ENCODE measurements around the gene IGFBP3.

The IGFBP3 gene

DNA sequence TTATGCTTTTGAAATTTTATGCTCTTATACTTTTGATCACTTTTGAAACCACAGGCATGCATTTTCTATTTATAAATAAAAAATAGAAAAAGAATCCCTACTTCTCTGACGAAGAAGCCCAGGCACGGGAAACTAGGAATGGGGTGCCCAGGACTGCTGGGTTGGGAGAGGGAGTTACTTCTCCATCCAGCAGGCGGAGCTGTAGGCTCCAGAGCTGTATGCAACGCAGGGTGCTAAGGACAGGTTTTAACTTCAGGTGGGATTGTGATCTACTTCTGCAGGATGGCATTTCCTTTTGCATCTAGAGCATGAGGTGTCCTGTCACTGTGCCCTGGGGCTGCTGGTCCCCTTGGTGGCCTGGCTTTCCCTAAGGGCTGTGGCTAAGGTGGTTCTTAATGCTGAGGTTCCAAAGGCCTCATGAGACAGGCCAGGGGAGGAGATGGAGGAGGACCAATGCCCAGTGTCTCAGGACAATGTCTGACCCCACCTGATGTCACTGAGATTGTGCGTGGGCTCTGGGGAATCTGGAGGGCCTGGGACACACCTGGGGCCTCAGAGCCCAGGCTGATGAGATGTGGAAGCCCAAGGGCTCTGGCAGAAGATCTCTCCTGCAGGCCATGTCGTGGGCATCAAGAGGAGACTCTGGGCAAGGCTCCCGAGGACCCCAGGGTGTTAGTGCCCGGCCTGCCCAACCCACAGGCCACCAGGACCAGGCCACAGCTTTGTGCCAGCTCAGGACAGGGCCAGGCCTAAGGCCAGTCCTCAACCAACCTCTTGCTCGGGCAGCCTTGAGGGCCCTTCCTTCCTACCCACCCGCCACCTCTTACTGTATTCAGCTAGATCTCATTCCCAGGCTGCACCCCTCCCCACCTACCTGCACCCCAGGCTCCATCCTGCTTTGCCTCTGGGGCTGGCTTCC, 48.7 kb downstream of the IGFBP3 start:
- no peak for DNase-seq (ENCODE audit: low read depth)

DNA sequence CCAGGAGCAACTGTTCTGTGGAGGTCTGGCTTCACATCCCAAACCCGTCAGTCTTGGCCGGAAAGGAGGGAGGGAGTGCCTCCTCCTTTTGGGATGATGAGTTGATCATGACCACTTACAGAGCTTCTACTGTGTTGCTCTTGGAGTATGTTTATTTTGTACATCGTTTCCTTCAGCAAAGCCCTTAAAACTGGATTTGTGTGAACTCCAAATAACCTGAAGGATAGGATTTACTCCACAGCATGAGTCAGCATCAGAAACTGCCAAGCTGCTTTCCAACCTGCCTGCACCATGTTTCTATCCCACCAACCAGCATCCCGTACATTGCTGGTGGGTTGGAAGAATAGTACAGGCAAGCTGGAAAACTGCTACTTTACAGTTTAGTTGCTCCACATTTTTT, 51.6 kb downstream of the IGFBP3 start:
- no peak for DNase-seq (ENCODE audit: low read depth)

DNA sequence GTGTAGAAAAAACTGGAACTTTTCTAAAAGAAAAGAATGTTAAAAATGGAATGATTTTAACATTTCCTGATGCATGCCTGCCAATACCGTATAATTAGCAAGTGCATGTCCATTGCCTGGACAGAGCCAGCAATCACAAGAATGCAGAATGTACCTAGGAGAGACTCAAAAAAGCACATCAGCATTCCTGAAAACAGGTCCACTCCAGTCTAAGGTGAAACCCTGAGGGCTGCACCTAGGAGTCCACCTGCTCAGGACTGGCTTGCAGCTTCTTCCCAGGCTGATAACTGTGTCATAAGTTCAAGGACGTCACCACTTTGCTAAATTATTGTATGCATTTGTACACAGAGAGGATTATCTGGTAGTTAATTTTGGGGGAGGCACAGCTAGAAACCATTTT, 53.6 kb downstream of the IGFBP3 start:
- DNase-seq (ENCODE audit: low read depth) = no peak

DNA sequence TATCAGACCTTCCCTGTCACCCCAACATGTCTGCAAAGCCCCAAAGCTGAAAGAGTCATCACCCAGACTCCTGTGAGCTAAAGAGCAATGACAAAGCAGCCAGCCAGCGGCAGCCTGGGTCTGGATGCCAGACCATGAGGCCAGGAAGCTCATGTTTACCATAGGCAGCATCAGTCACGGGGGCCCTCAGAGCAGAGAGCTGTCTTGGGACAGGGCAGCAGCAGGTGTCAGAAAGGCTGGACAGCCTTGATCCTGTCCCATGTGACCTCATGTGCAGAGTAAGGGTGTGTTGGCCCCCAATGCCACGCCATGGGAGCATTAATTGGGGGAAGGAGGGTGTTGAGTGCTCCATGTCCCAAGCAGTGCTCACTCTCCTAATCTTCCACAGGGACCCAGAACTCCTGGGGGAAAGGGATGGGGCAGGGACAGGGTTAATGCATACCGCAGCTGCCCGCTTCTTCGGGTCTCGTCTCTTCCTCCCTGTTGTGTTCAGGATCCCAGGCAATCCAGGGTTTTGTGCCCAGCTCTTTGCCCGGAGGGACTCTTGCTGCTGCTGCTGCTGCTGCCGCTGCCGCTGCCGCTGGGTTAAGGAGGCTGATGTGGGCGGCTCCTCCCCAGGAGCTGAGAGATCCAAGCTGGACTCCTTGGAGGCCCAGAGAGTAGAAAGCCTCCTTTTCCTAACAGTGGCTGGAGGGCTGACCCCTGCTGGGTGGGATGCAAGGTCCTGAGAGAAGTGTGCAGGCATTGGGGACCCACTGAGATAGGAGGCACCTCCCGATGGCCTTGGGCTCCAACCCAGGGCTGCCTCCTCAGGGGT, 55.3 kb downstream of the IGFBP3 start:
- DNase-seq (ENCODE audit: low read depth) = no peak

DNA sequence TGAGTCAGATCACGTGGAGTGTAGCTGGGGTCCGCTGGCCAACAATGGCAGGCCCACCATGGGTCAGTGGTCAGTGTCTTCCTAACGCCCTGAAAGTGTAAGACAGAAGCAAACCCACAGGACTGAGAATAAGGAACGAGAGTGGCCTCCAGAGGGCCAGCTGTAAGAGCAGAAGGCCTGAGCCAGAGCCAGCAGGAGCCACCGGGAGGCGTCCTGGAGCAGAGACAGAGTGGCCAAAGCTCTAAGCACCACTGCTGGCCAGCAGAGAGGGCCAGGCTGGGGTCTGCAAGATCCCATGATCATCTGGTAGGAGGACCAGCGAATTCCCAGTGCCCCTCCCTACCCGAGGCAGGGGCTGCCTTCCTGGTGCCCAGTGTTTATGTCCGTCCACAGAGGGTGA, 57.4 kb downstream of the IGFBP3 start:
- DNase-seq (ENCODE audit: low read depth) = no peak

All from GM04503 (cell line).